ENCODE measurements around the gene LSM10. TPM values are rescaled to one million over a fixed set of nuclear protein-coding genes. Genes with fewer than 3 reads are reported as not detected.

The LSM10 gene
- polyA plus RNA-seq, 4 donors, result 24.9 to 55.5 (median 50.0) TPM

- peak overlapping the region in 1 of 3 donors; percentile 61 for H3K27ac ChIP-seq (ENCODE audit: low read depth in 1 of 3, low read length in 2 of 3)
- H3K36me3 ChIP-seq (ENCODE audit: control insufficient read depth in 3 of 3, insufficient read depth in 2 of 3, low read depth in 1 of 3, low read length in 3 of 3), result peaks cover 17 to 98% (median 32%) of the 10 kb centered on the region in 3 donors
- WGBS, 3 donors, result 60 to 76% (median 75%) methylated on average over 13 of the region's 13 CpGs
- no peak for DNase-seq
- H3K4me3 ChIP-seq (ENCODE audit: low read depth in 1 of 3, low read length in 3 of 3), result no peak overlapping the region
- no peak for FAIRE-seq
- H3K4me1 ChIP-seq (ENCODE audit: control insufficient read depth in 3 of 3, insufficient read depth in 2 of 3, low read depth in 1 of 3, low read length in 2 of 3), result peaks cover 0 to 6% (median 0%) of the 10 kb centered on the region in 3 donors
- no peaks in the 10 kb centered on the region for H3K9me3 ChIP-seq (ENCODE audit: control insufficient read depth in 2 of 2, insufficient read depth in 1 of 2, low read depth in 1 of 2, low read length in 1 of 2)
- no peaks in the 10 kb centered on the region for H3K27me3 ChIP-seq (ENCODE audit: control insufficient read depth in 3 of 3, insufficient read depth in 3 of 3, low read length in 3 of 3)
These were observed 47.0 kb downstream of the LSM10 start for GRCh38 chr1:36350659-36351226.

- H3K27ac ChIP-seq (ENCODE audit: low read depth in 1 of 3, low read length in 2 of 3), result peak overlapping the region in 1 of 3 donors; percentile 28
- peaks cover 0 to 6% (median 0%) of the 10 kb centered on the region in 3 donors for H3K4me1 ChIP-seq (ENCODE audit: control insufficient read depth in 3 of 3, insufficient read depth in 2 of 3, low read depth in 1 of 3, low read length in 2 of 3)
- 85 to 92% (median 91%) methylated on average over 15 to 16 of the region's 16 CpGs for whole genome bisulfite sequencing, 3 donors
- H3K9me3 ChIP-seq (ENCODE audit: control insufficient read depth in 2 of 2, insufficient read depth in 1 of 2, low read depth in 1 of 2, low read length in 1 of 2), result no peaks in the 10 kb centered on the region
- no peak overlapping the region for H3K4me3 ChIP-seq (ENCODE audit: low read depth in 1 of 3, low read length in 3 of 3)
- DNase-seq (no peak), FAIRE-seq (no peak)
- H3K36me3 ChIP-seq (ENCODE audit: control insufficient read depth in 3 of 3, insufficient read depth in 2 of 3, low read depth in 1 of 3, low read length in 3 of 3), result peaks cover 11 to 98% (median 32%) of the 10 kb centered on the region in 3 donors
- no peaks in the 10 kb centered on the region for H3K27me3 ChIP-seq (ENCODE audit: control insufficient read depth in 3 of 3, insufficient read depth in 3 of 3, low read length in 3 of 3)
These were observed 47.9 kb downstream of the LSM10 start for GRCh38 chr1:36349839-36350238.

- Histone ChIP-seq H3K4me1 (ENCODE audit: control insufficient read depth in 3 of 3, insufficient read depth in 2 of 3, low read depth in 1 of 3, low read length in 2 of 3) (peaks cover 0 to 6% (median 0%) of the 10 kb centered on the region in 3 donors), H3K9me3 (ENCODE audit: control insufficient read depth in 2 of 2, insufficient read depth in 1 of 2, low read depth in 1 of 2, low read length in 1 of 2) (no peaks in the 10 kb centered on the region), H3K27me3 (ENCODE audit: control insufficient read depth in 3 of 3, insufficient read depth in 3 of 3, low read length in 3 of 3) (no peaks in the 10 kb centered on the region), H3K27ac (ENCODE audit: low read depth in 1 of 3, low read length in 2 of 3) (no peak overlapping the region), H3K4me3 (ENCODE audit: low read depth in 1 of 3, low read length in 3 of 3) (no peak overlapping the region), H3K36me3 (ENCODE audit: control insufficient read depth in 3 of 3, insufficient read depth in 2 of 3, low read depth in 1 of 3, low read length in 3 of 3) (peaks cover 11 to 98% (median 29%) of the 10 kb centered on the region in 3 donors)
- FAIRE-seq, result no peak
- no peak for DNase-seq
- WGBS, 3 donors, result 63 to 71% (median 64%) methylated on average over 7 of the region's 7 CpGs
These were observed 48.5 kb downstream of the LSM10 start for GRCh38 chr1:36349241-36349671.

- peaks cover 0 to 6% (median 0%) of the 10 kb centered on the region in 3 donors for H3K4me1 ChIP-seq (ENCODE audit: control insufficient read depth in 3 of 3, insufficient read depth in 2 of 3, low read depth in 1 of 3, low read length in 2 of 3)
- no peaks in the 10 kb centered on the region for H3K27me3 ChIP-seq (ENCODE audit: control insufficient read depth in 3 of 3, insufficient read depth in 3 of 3, low read length in 3 of 3)
- WGBS, 3 donors, result 91 to 92% (median 91%) methylated on average over 8 of the region's 8 CpGs
- peaks cover 9 to 98% (median 30%) of the 10 kb centered on the region in 3 donors for H3K36me3 ChIP-seq (ENCODE audit: control insufficient read depth in 3 of 3, insufficient read depth in 2 of 3, low read depth in 1 of 3, low read length in 3 of 3)
- FAIRE-seq (no peak), DNase-seq (no peak)
- no peak overlapping the region for H3K4me3 ChIP-seq (ENCODE audit: low read depth in 1 of 3, low read length in 3 of 3)
- H3K9me3 ChIP-seq (ENCODE audit: control insufficient read depth in 2 of 2, insufficient read depth in 1 of 2, low read depth in 1 of 2, low read length in 1 of 2), result no peaks in the 10 kb centered on the region
- H3K27ac ChIP-seq (ENCODE audit: low read depth in 1 of 3, low read length in 2 of 3), result no peak overlapping the region
These were observed 50.9 kb downstream of the LSM10 start for GRCh38 chr1:36346741-36347370.

GRCh38 chr1:36345353-36345752 lies 52.4 kb downstream of the LSM10 start:
- DNase-seq, result no peak
- H3K27me3 ChIP-seq (ENCODE audit: control insufficient read depth in 3 of 3, insufficient read depth in 3 of 3, low read length in 3 of 3), result no peaks in the 10 kb centered on the region
- no peak overlapping the region for H3K27ac ChIP-seq (ENCODE audit: low read depth in 1 of 3, low read length in 2 of 3)
- 92 to 95% (median 93%) methylated on average over 7 of the region's 7 CpGs for WGBS, 3 donors
- H3K36me3 ChIP-seq (ENCODE audit: control insufficient read depth in 3 of 3, insufficient read depth in 2 of 3, low read depth in 1 of 3, low read length in 3 of 3), result peaks cover 10 to 98% (median 40%) of the 10 kb centered on the region in 3 donors
- no peak overlapping the region for H3K4me3 ChIP-seq (ENCODE audit: low read depth in 1 of 3, low read length in 3 of 3)
- FAIRE-seq, result no peak
- no peaks in the 10 kb centered on the region for H3K4me1 ChIP-seq (ENCODE audit: control insufficient read depth in 3 of 3, insufficient read depth in 2 of 3, low read depth in 1 of 3, low read length in 2 of 3)
- no peaks in the 10 kb centered on the region for H3K9me3 ChIP-seq (ENCODE audit: control insufficient read depth in 2 of 2, insufficient read depth in 1 of 2, low read depth in 1 of 2, low read length in 1 of 2)

- Histone ChIP-seq H3K9me3 (ENCODE audit: control insufficient read depth in 2 of 2, insufficient read depth in 1 of 2, low read depth in 1 of 2, low read length in 1 of 2) (no peaks in the 10 kb centered on the region), H3K36me3 (ENCODE audit: control insufficient read depth in 3 of 3, insufficient read depth in 2 of 3, low read depth in 1 of 3, low read length in 3 of 3) (peaks cover 10 to 98% (median 40%) of the 10 kb centered on the region in 3 donors), H3K27me3 (ENCODE audit: control insufficient read depth in 3 of 3, insufficient read depth in 3 of 3, low read length in 3 of 3) (no peaks in the 10 kb centered on the region), H3K4me1 (ENCODE audit: control insufficient read depth in 3 of 3, insufficient read depth in 2 of 3, low read depth in 1 of 3, low read length in 2 of 3) (no peaks in the 10 kb centered on the region), H3K27ac (ENCODE audit: low read depth in 1 of 3, low read length in 2 of 3) (no peak overlapping the region), H3K4me3 (ENCODE audit: low read depth in 1 of 3, low read length in 3 of 3) (no peak overlapping the region)
- FAIRE-seq, result no peak
- DNase-seq, result no peak
- WGBS, 3 donors, result 84 to 96% (median 89%) methylated on average over 8 of the region's 8 CpGs
These were observed 53.4 kb downstream of the LSM10 start for GRCh38 chr1:36344395-36344680.

GRCh38 chr1:36343651-36344394 lies 53.9 kb downstream of the LSM10 start:
- H3K27ac ChIP-seq (ENCODE audit: low read depth in 1 of 3, low read length in 2 of 3), result no peak overlapping the region
- no peaks in the 10 kb centered on the region for H3K4me1 ChIP-seq (ENCODE audit: control insufficient read depth in 3 of 3, insufficient read depth in 2 of 3, low read depth in 1 of 3, low read length in 2 of 3)
- no peak overlapping the region for H3K4me3 ChIP-seq (ENCODE audit: low read depth in 1 of 3, low read length in 3 of 3)
- no peaks in the 10 kb centered on the region for H3K9me3 ChIP-seq (ENCODE audit: control insufficient read depth in 2 of 2, insufficient read depth in 1 of 2, low read depth in 1 of 2, low read length in 1 of 2)
- no peak for FAIRE-seq
- no peaks in the 10 kb centered on the region for H3K27me3 ChIP-seq (ENCODE audit: control insufficient read depth in 3 of 3, insufficient read depth in 3 of 3, low read length in 3 of 3)
- 92 to 94% (median 93%) methylated on average over 23 to 24 of the region's 24 CpGs for WGBS, 3 donors
- H3K36me3 ChIP-seq (ENCODE audit: control insufficient read depth in 3 of 3, insufficient read depth in 2 of 3, low read depth in 1 of 3, low read length in 3 of 3), result peaks cover 10 to 98% (median 39%) of the 10 kb centered on the region in 3 donors
- no peak for DNase-seq
